ENCODE results near the gene ROR1. TPM values are rescaled to one million over a fixed set of nuclear protein-coding genes. Genes with fewer than 3 reads are reported as not detected.

The ROR1 gene
- total and polyA plus RNA-seq, 2 donors (not counting 1 experiment from before 2014, with no cell fraction given): 14.5 to 16.5 TPM

GRCh38 chr1:63777965-63778880, 4.4 kb downstream of the ROR1 start:
- H3K4me1 ChIP-seq (ENCODE audit: control insufficient read depth, extremely low read depth, insufficient read depth, low read length): peaks cover 8% of the 10 kb centered on the region
- TF ChIP-seq EZH2 (IDR thresholded peaks at IDR 0.05; ENCODE audit: low read length, missing control alignments): no peak
- TF ChIP-seq, protein P1, sequence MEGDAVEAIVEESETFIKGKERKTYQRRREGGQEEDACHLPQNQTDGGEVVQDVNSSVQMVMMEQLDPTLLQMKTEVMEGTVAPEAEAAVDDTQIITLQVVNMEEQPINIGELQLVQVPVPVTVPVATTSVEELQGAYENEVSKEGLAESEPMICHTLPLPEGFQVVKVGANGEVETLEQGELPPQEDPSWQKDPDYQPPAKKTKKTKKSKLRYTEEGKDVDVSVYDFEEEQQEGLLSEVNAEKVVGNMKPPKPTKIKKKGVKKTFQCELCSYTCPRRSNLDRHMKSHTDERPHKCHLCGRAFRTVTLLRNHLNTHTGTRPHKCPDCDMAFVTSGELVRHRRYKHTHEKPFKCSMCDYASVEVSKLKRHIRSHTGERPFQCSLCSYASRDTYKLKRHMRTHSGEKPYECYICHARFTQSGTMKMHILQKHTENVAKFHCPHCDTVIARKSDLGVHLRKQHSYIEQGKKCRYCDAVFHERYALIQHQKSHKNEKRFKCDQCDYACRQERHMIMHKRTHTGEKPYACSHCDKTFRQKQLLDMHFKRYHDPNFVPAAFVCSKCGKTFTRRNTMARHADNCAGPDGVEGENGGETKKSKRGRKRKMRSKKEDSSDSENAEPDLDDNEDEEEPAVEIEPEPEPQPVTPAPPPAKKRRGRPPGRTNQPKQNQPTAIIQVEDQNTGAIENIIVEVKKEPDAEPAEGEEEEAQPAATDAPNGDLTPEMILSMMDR (conservative IDR thresholded peaks at IDR 0.05 in 1 of 2, IDR thresholded peaks at IDR 0.05 in 1 of 2; ENCODE audit: low read depth in 1 of 2, low read length in 2 of 2): no peak
- no peaks in the 10 kb centered on the region for H3K36me3 ChIP-seq (ENCODE audit: control insufficient read depth, insufficient read depth, low read length)
- no peaks in the 10 kb centered on the region for H4K20me1 ChIP-seq (ENCODE audit: control insufficient read depth, extremely low read depth, insufficient read depth, low read length)
- no peaks in the 10 kb centered on the region for H3K9me3 ChIP-seq (ENCODE audit: control insufficient read depth, insufficient read depth, low read depth, low read length)
- H3K79me2 ChIP-seq (ENCODE audit: control insufficient read depth, insufficient read depth, low read length): peaks cover 8% of the 10 kb centered on the region
- H3K27ac ChIP-seq (ENCODE audit: insufficient read depth, low read length): no peak overlapping the region
- no peak overlapping the region for H3K9ac ChIP-seq (ENCODE audit: insufficient read depth, low read length)
- DNase-seq (ENCODE audit: low read depth in 2 of 2): no peak
- H2AFZ ChIP-seq (ENCODE audit: low read length): no peak overlapping the region
- H3K4me2 ChIP-seq (ENCODE audit: extremely low read depth, insufficient read depth, low read length): no peak overlapping the region
- H3K27me3 ChIP-seq (ENCODE audit: control insufficient read depth, insufficient read depth, low read length): no peaks in the 10 kb centered on the region
- no peak overlapping the region for H3K4me3 ChIP-seq (replicated peaks in 1 of 4; ENCODE audit: control extremely low read depth in 1 of 4, insufficient read depth in 1 of 4, low read depth in 3 of 4, low read length in 4 of 4)

DNA sequence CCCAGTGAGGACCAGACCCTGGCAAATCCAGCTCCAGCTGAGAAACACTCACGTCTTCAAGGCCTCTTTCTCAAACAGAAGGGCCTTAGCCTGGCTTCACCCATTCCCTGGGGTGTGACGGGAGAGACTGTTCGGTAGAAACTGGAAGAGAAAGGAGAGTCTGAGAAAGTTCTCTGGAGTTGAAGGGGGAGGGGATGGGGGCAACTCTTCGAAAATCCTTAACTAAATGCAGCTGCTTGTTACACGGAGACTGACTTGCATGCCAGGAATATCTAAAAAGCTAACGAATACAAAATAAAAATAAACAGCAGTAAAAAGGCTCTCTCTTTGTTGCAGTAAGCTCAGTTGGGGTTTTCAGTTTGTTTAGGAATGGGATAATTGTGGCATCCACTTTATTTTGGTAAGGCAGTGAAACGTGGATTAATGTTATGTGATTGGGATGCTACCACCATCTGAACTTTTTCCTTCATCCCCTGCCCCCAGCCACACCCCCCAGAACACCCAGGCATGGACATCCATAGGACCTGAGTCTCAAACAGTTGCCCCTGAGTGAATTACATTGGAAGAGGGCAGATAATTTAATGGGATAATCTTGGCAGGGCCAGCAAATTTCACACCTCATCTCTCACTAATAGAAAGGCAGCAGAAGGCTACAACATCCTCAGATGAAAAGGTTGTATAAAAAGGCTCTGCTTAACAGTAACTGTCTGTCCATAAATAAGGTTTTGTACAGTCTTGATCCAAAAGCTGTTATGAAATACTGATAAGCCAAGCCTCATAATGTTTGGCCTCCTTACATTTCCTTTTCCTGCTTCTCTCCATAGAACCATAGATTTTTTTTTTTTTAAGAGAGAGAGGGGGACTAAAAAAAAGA, 5.8 kb downstream of the ROR1 start:
- no peak overlapping the region for H3K27ac ChIP-seq (ENCODE audit: insufficient read depth, low read length)
- peaks cover 8% of the 10 kb centered on the region for H3K79me2 ChIP-seq (ENCODE audit: control insufficient read depth, insufficient read depth, low read length)
- H3K9me3 ChIP-seq (ENCODE audit: control insufficient read depth, insufficient read depth, low read depth, low read length): no peaks in the 10 kb centered on the region
- H3K27me3 ChIP-seq (ENCODE audit: control insufficient read depth, insufficient read depth, low read length): no peaks in the 10 kb centered on the region
- DNase-seq (ENCODE audit: low read depth in 2 of 2): peak in 1 of 2 donors; percentile 77
- H3K4me2 ChIP-seq (ENCODE audit: extremely low read depth, insufficient read depth, low read length): peak overlapping the region; percentile 74
- no peak overlapping the region for H2AFZ ChIP-seq (ENCODE audit: low read length)
- H3K9ac ChIP-seq (ENCODE audit: insufficient read depth, low read length): no peak overlapping the region
- TF ChIP-seq, protein P1 (conservative IDR thresholded peaks at IDR 0.05 in 1 of 2, IDR thresholded peaks at IDR 0.05 in 1 of 2; ENCODE audit: low read depth in 1 of 2, low read length in 2 of 2): no peak
- no peak for TF ChIP-seq EZH2 (IDR thresholded peaks at IDR 0.05; ENCODE audit: low read length, missing control alignments)
- peak overlapping the region in 2 of 4 experiments; percentile 4 to 19 for H3K4me3 ChIP-seq (replicated peaks in 1 of 4; ENCODE audit: control extremely low read depth in 1 of 4, insufficient read depth in 1 of 4, low read depth in 3 of 4, low read length in 4 of 4)
- peaks cover 6% of the 10 kb centered on the region for H3K4me1 ChIP-seq (ENCODE audit: control insufficient read depth, extremely low read depth, insufficient read depth, low read length)
- no peaks in the 10 kb centered on the region for H3K36me3 ChIP-seq (ENCODE audit: control insufficient read depth, insufficient read depth, low read length)
- no peaks in the 10 kb centered on the region for H4K20me1 ChIP-seq (ENCODE audit: control insufficient read depth, extremely low read depth, insufficient read depth, low read length)

DNA sequence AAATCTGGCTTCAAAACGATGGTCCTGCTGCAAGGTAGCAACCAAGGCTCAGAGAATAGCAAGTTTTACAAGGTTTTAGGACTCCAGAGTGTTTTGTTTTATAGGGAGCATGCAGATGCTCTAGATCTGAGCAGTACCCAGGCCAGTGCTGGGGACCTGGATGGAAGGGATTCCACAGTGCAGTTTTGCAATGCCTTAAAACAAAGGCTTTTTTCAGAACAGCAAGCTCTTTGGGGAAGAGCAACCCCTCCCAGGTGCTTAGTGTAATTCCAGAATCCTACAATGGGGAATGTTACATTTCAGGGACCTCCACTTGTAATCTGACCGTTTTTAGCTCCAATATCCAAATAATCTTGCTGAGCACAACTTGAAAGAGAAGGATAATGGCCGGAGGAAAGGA, 6.7 kb downstream of the ROR1 start:
- Histone ChIP-seq H3K4me1 (ENCODE audit: control insufficient read depth, extremely low read depth, insufficient read depth, low read length) (peaks cover 6% of the 10 kb centered on the region), H3K79me2 (ENCODE audit: control insufficient read depth, insufficient read depth, low read length) (peaks cover 8% of the 10 kb centered on the region), H3K27ac (ENCODE audit: insufficient read depth, low read length) (no peak overlapping the region), H3K9me3 (ENCODE audit: control insufficient read depth, insufficient read depth, low read depth, low read length) (no peaks in the 10 kb centered on the region), H3K27me3 (ENCODE audit: control insufficient read depth, insufficient read depth, low read length) (no peaks in the 10 kb centered on the region), H3K4me2 (ENCODE audit: extremely low read depth, insufficient read depth, low read length) (no peak overlapping the region), H2AFZ (ENCODE audit: low read length) (no peak overlapping the region), H3K4me3 (replicated peaks in 1 of 4; ENCODE audit: control extremely low read depth in 1 of 4, insufficient read depth in 1 of 4, low read depth in 3 of 4, low read length in 4 of 4) (no peak overlapping the region), H4K20me1 (ENCODE audit: control insufficient read depth, extremely low read depth, insufficient read depth, low read length) (no peaks in the 10 kb centered on the region), H3K9ac (ENCODE audit: insufficient read depth, low read length) (no peak overlapping the region), H3K36me3 (ENCODE audit: control insufficient read depth, insufficient read depth, low read length) (no peaks in the 10 kb centered on the region)
- TF ChIP-seq, protein P1 (conservative IDR thresholded peaks at IDR 0.05 in 1 of 2, IDR thresholded peaks at IDR 0.05 in 1 of 2; ENCODE audit: low read depth in 1 of 2, low read length in 2 of 2): no peak
- no peak for TF ChIP-seq EZH2 (IDR thresholded peaks at IDR 0.05; ENCODE audit: low read length, missing control alignments)
- no peak for DNase-seq (ENCODE audit: low read depth in 2 of 2)
